Stimulated activated CD8-positive, alpha-beta memory T cell treated with anti-CD3 and anti-CD28 coated beads, Interleukin-12 subunit alpha, Interleukin-12 subunit beta, amount 100 ng/mL, for 4 hours (primary cell): ENCODE results near the gene RSBN1L.
"Not testable (repeated sequence)": the region's sequence is repeated elsewhere in the genome, so short reads cannot be mapped to it uniquely, and the experiment has no call there.

Experiments used
- DNase-seq: peaks from one replicate; pipeline ENCODE4 v3.0.0-alpha.2; 2020; ENCODE audit warnings: low read depth

RSBN1L gene

GRCh38 chr7:77770316-77770715 is 74.1 kb downstream of the RSBN1L start:
- no peak for DNase-seq

GRCh38 chr7:77771901-77772300 is 75.6 kb downstream of the RSBN1L start:
- no peak for DNase-seq

- no peak for DNase-seq
Observed at GRCh38 chr7:77778535-77778934, 82.3 kb downstream of the RSBN1L start.

- DNase-seq, result no peak
Observed at GRCh38 chr7:77782383-77782782, 86.1 kb downstream of the RSBN1L start.

GRCh38 chr7:77783111-77783510 is 86.9 kb downstream of the RSBN1L start:
- no peak for DNase-seq

GRCh38 chr7:77783545-77783944 is 87.3 kb downstream of the RSBN1L start:
- DNase-seq, result no peak

- DNase-seq, result not testable (repeated sequence)
Observed at GRCh38 chr7:77784426-77784825, 88.2 kb downstream of the RSBN1L start.

GRCh38 chr7:77786018-77786417 is 89.8 kb downstream of the RSBN1L start:
- no peak for DNase-seq

GRCh38 chr7:77786741-77787140 is 90.5 kb downstream of the RSBN1L start:
- DNase-seq, result no peak

- no peak for DNase-seq
Observed at GRCh38 chr7:77788327-77788902, 92.2 kb downstream of the RSBN1L start.

GRCh38 chr7:77791336-77791735 is 95.1 kb downstream of the RSBN1L start:
- DNase-seq, result no peak

- no peak for DNase-seq
Observed at GRCh38 chr7:77791956-77792355, 95.7 kb downstream of the RSBN1L start.

GRCh38 chr7:77794000-77794399 is 97.7 kb downstream of the RSBN1L start:
- DNase-seq, result no peak

GRCh38 chr7:77796109-77796508 is 99.8 kb downstream of the RSBN1L start:
- DNase-seq, result no peak

- no peak for DNase-seq
Observed at GRCh38 chr7:77796960-77797359, 100.7 kb downstream of the RSBN1L start.

GRCh38 chr7:77797734-77798393 is 101.6 kb downstream of the RSBN1L start:
- no peak for DNase-seq

GRCh38 chr7:77798394-77799077 is 102.3 kb downstream of the RSBN1L start, which contains the start of the genes PHTF2 and TMEM60:
TSS of gene PHTF2 (plus strand) at chr7:77798773.
TSS of gene TMEM60 (minus strand) at chr7:77798434. CDS start at chr7:77794373, 4,061 bp downstream.
- DNase-seq, result peak; percentile 83

- peak; percentile 9 for DNase-seq
Observed at GRCh38 chr7:77799078-77799964, 103.1 kb downstream of the RSBN1L start.

- DNase-seq, result no peak
Observed at GRCh38 chr7:77800158-77800557, 103.9 kb downstream of the RSBN1L start.

GRCh38 chr7:77800730-77801129 is 104.5 kb downstream of the RSBN1L start:
- no peak for DNase-seq

- no peak for DNase-seq
Observed at GRCh38 chr7:77802557-77803405, 106.5 kb downstream of the RSBN1L start.
